NB4 (cell line): Measurements from ENCODE around the gene TMEM95.

Source experiments
- CTCF ChIP-seq: IDR thresholded peaks from one replicate; pipeline ENCODE4 v1.5.1; 2012; ENCODE audit warnings: low read depth, low read length
- MYC ChIP-seq: IDR thresholded peaks from 2 replicates; pipeline ENCODE4 v1.6.1; 2011; ENCODE audit warnings: low read depth, low read length
- TF ChIP-seq, protein P1 (sequence below): IDR thresholded peaks from 2 replicates; pipeline ENCODE4 v1.6.1; 2011; ENCODE audit warnings: low read depth, low read length

DNA sequence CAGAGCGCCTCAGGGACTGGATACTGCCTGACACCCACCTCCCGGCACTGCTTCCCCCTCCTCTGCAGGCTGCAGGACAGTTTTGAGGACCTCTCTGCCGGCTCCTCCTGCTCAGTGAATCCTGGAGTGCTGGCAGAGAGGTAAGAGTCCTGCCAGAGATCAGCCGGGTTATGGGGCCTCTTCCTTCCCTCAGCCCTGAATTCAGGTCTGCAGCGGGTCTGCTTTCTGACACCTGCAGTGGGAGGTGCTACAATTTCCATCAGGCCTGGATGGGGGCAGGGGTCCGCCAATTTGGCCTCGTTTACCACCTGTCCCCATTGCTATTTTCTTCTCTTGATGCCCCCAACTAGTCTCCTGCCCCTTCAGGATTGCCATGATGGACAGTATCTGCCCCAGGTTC is 22.8 kb upstream of the TMEM95 start:
- no peak for TF ChIP-seq CTCF
- TF ChIP-seq, protein P1, sequence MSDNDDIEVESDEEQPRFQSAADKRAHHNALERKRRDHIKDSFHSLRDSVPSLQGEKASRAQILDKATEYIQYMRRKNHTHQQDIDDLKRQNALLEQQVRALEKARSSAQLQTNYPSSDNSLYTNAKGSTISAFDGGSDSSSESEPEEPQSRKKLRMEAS, result no peak
- no peak for TF ChIP-seq MYC
